A549 (cell line): ENCODE results near the gene MTMR12. TPM values are rescaled to one million over a fixed set of nuclear protein-coding genes. Genes with fewer than 3 reads are reported as not detected.
A peak's percentile ranks its signal among the peaks of the same experiment; 100 is the strongest.
"Not testable (repeated sequence)": the region's sequence is repeated elsewhere in the genome, so short reads cannot be mapped to it uniquely, and the experiment has no call there.

Experiments
- ATAC-seq, 2 experiments: fragments of 200-7000 bp in 1 of 2; fragments of >200 bp in 1 of 2; cut with Nextera tagmentation in 1 of 2; cut with Tn5 transposase in 1 of 2; 3 replicates each; pipeline versions ENCODE4 v1.8.0 to v1.9.1; 2018 to 2020; ENCODE audit warnings: mild to moderate bottlenecking in 1 of 2, moderate library complexity in 1 of 2
- CTCF ChIA-PET: fragments of 300-600 bp; sonication (Branson Sonifier 250); formaldehyde crosslinking; extraction: SDS; loops from one replicate; lab custom pipeline; 2021; ENCODE audit warnings: antibody characterized with exemption, inconsistent platforms; lab: Yijun Ruan, JAX
- POLR2A ChIA-PET: fragments of 350-600 bp; formaldehyde crosslinking; extraction: SDS; loops from one replicate; lab custom pipeline; 2021; ENCODE audit warnings: antibody characterized with exemption, inconsistent platforms; lab: Yijun Ruan, JAX
- DNase-seq, 2 experiments: peaks; one replicate each; pipeline versions ENCODE4 v3.0.0 to v3.0.0-alpha.2; 2011 to 2016; ENCODE audit warnings: low read depth in 1 of 2, low spot score in 1 of 2
- FAIRE-seq: peaks from 2 replicates; lab custom pipeline; 2011; peaks lifted over from hg19 to GRCh38; lab: Jason Lieb, UNC
- H3K27ac ChIP-seq, 2 experiments: fragments of >200 bp; sonication (Bioruptor Twin); formaldehyde crosslinking; 3 replicates each; pipeline ENCODE4 v1.5.1; 2016 to 2017
- H3K4me1 ChIP-seq: fragments of >200 bp; sonication (Bioruptor Twin); formaldehyde crosslinking; 3 replicates; pipeline ENCODE4 v1.6.1; 2016
- H3K4me2 ChIP-seq: fragments of >200 bp; sonication (Bioruptor Twin); formaldehyde crosslinking; 3 replicates; pipeline ENCODE4 v1.6.1; 2016
- H3K4me3 ChIP-seq: fragments of >200 bp; sonication (Bioruptor Twin); formaldehyde crosslinking; 3 replicates; pipeline ENCODE4 v1.5.1; 2016
- H3K9me3 ChIP-seq: fragments of >200 bp; sonication (Bioruptor Twin); formaldehyde crosslinking; 3 replicates; pipeline ENCODE4 v1.6.1; 2016
- BHLHE40 ChIP-seq: IDR thresholded peaks from 2 replicates; pipeline ENCODE4 v1.6.1; 2012; ENCODE audit warnings: low read depth, low read length, inconsistent platforms
- CBX2 ChIP-seq: fragments of 200-600 bp; sonication (generic); IDR thresholded peaks from 2 replicates; pipeline ENCODE4 v1.6.1; 2016; ENCODE audit warnings: low read depth, mild to moderate bottlenecking, borderline replicate concordance
- CHD2 ChIP-seq: fragments of 150-350 bp; IDR thresholded peaks from 2 replicates; pipeline ENCODE4 v1.6.1; 2014; ENCODE audit warnings: low read length; ENCODE audit not compliant: partially characterized antibody
- CHD4 ChIP-seq: fragments of 200-600 bp; sonication (generic); IDR thresholded peaks from 2 replicates; pipeline ENCODE4 v1.6.1; 2016; ENCODE audit warnings: antibody characterized with exemption, mild to moderate bottlenecking, borderline replicate concordance
- ESRRA ChIP-seq: fragments of 150-350 bp; IDR thresholded peaks from 2 replicates; pipeline ENCODE4 v1.6.1; 2014; ENCODE audit warnings: mild to moderate bottlenecking, low read length, borderline replicate concordance
- FOSL2 ChIP-seq, 2 experiments: fragments of 450-650 bp in 1 of 2; fragments of >200 bp in 1 of 2; sonication (Bioruptor Twin) in 1 of 2; formaldehyde crosslinking; IDR thresholded peaks; 2 replicates each; pipeline versions ENCODE4 v1.5.0 to v1.6.1; 2016 to 2020; ENCODE audit warnings: mild to moderate bottlenecking in 1 of 2, moderate library complexity in 1 of 2
- GATA3 ChIP-seq: IDR thresholded peaks from 2 replicates; pipeline ENCODE4 v1.6.1; 2012; ENCODE audit warnings: borderline replicate concordance
- HEYL ChIP-seq: fragments of 250-450 bp; sonication (Bioruptor Pico); IDR thresholded peaks from 2 replicates; pipeline ENCODE4 v1.8.0; 2021; ENCODE audit warnings: mild to moderate bottlenecking, moderate library complexity
- HOXB5 ChIP-seq: fragments of 250-450 bp; sonication (Bioruptor Pico); IDR thresholded peaks from 2 replicates; pipeline ENCODE4 v1.5.0; 2020; ENCODE audit warnings: mild to moderate bottlenecking, moderate library complexity
- JUN ChIP-seq, 2 experiments: fragments of >200 bp; sonication (Bioruptor Twin); formaldehyde crosslinking; IDR thresholded peaks; 2 replicates in 1 of 2; 3 replicates in 1 of 2; pipeline ENCODE4 v1.6.1; 2016 to 2017
- MAFK ChIP-seq: fragments of 450-650 bp; IDR thresholded peaks from 2 replicates; pipeline ENCODE4 v1.6.1; 2014; ENCODE audit not compliant: partially characterized antibody
- NFE2L2 ChIP-seq: fragments of 150-350 bp; conservative IDR thresholded peaks from 2 replicates; pipeline ENCODE4 v1.6.1; 2014; ENCODE audit warnings: low read length
- PHF8 ChIP-seq: fragments of 200-600 bp; sonication (generic); IDR thresholded peaks from 2 replicates; pipeline ENCODE4 v1.6.1; 2016; ENCODE audit warnings: low read depth, mild to moderate bottlenecking, antibody characterized with exemption, moderate library complexity, borderline replicate concordance
- POLR2AphosphoS2 ChIP-seq: conservative IDR thresholded peaks from 2 replicates; pipeline ENCODE4 v1.6.1; 2012; ENCODE audit warnings: low read length, improper control_type of control experiment, inconsistent platforms
- RARB ChIP-seq: fragments of 250-450 bp; sonication (Bioruptor Pico); IDR thresholded peaks from 2 replicates; pipeline ENCODE4 v1.8.0; 2021; ENCODE audit warnings: mild to moderate bottlenecking, moderate library complexity
- RFX5 ChIP-seq: fragments of 450-650 bp; IDR thresholded peaks from 2 replicates; pipeline ENCODE4 v1.7.1; 2014; ENCODE audit warnings: antibody characterized with exemption, mild to moderate bottlenecking, moderate library complexity
- RNF2 ChIP-seq: fragments of 200-600 bp; sonication (generic); IDR thresholded peaks from 2 replicates; pipeline ENCODE4 v1.6.1; 2016; ENCODE audit warnings: low read depth, mild to moderate bottlenecking, antibody characterized with exemption, moderate library complexity, borderline replicate concordance
- SREBF2 ChIP-seq: fragments of 450-650 bp; IDR thresholded peaks from 2 replicates; pipeline ENCODE4 v1.6.1; 2014; ENCODE audit warnings: mild to moderate bottlenecking, moderate library complexity
- ZC3H11A ChIP-seq: fragments of 450-650 bp; IDR thresholded peaks from 2 replicates; pipeline ENCODE4 v1.6.1; 2014; ENCODE audit warnings: antibody characterized with exemption, mild to moderate bottlenecking
- ZSCAN20 ChIP-seq: fragments of 250-450 bp; sonication (Bioruptor Pico); IDR thresholded peaks from 2 replicates; pipeline ENCODE4 v1.8.0; 2022; ENCODE audit warnings: mild to moderate bottlenecking, moderate library complexity
- WGBS: methylation state at CpG from one replicate; pipeline ENCODE4 v1.1.6; 2017; ENCODE audit errors: missing lambda C conversion rate; 5-methylcytosine and 5-hydroxymethylcytosine counted together
- polyA plus RNA-seq, 4 experiments: library from polyadenylated mRNA; depleted of rRNA in 3 of 4; stranded (reverse); fragments of >200 nt; fragmentation: RNase III in 1 of 4; extraction: RNeasy Plus Mini Kit Qiagen cat#74134 plus additional on column Dnase treatment in 1 of 4; gene quantifications; 2 replicates in 3 of 4; 3 replicates in 1 of 4; pipeline ENCODE4 v1.2.3, GENCODE V29; 2011 to 2017
- TF ChIP-seq, protein P1 (sequence below): IDR thresholded peaks from 2 replicates; pipeline ENCODE4 v1.6.1; 2012
- TF ChIP-seq, protein P2 (sequence below): fragments of 250-450 bp; sonication (Bioruptor Pico); IDR thresholded peaks from 2 replicates; pipeline ENCODE4 v1.5.0; 2021; ENCODE audit warnings: mild to moderate bottlenecking, moderate library complexity, borderline replicate concordance
- TF ChIP-seq, protein P3 (sequence below): fragments of 250-450 bp; sonication (Bioruptor Pico); IDR thresholded peaks from 2 replicates; pipeline ENCODE4 v1.5.0; 2020; ENCODE audit warnings: low read depth, mild to moderate bottlenecking, moderate library complexity

Gene MTMR12
- polyA plus RNA-seq, 2 of the 4 experiments (the other 2 are of a cell fraction), result 14.3 to 29.8 TPM

DNA sequence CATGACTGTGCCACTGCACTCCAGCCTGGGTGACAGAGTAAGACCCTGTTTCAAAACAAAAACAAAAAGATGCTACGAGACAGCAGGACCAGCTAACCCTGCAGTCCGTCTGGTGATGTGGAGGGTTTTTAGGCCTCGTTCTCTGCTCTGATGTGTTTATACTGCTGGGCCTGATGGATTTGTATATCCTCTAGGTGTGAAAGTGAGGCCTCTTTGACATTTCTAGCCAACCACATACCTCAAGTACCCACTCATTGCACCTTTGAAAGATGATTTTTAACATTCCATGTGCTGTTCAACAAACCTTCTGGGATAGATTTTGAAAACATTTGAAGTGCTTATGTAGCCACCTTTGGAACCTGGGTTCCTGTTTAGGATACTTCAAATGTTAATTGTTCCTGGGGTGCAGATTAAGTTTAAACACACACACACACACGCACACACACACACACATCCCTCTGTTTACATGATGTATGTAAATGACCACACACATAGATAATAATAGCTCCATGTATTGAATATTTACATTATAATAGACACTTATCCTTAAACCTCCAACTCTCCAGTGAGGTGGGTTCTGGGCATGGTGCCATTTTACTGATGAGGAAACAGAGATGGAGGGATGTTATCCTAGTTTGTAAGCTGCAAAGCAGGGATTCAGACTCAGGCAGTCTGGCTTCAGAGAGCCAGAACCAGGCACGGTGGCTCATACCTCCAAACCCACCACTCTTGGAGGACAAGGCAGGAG, 89.8 kb downstream of the MTMR12 start:
- DNase-seq (no peak), ATAC-seq (no peak), FAIRE-seq (no peak)
- POLR2A ChIA-PET, result interaction anchor here (2.0 kb wide), 1 partner anchor 48 kb away, joined by 7 read pairs; the partner anchor contains the start of gene GOLPH3
- H3K4me1 ChIP-seq, result peaks cover 39% of the 10 kb centered on the region
- TF ChIP-seq HOXB5 (CRISPR knock-in tag), result no peak
- no peak for TF ChIP-seq ZSCAN20 (CRISPR knock-in tag)
- TF ChIP-seq, protein P1, sequence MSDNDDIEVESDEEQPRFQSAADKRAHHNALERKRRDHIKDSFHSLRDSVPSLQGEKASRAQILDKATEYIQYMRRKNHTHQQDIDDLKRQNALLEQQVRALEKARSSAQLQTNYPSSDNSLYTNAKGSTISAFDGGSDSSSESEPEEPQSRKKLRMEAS, result no peak
- TF ChIP-seq RFX5, result no peak
- no peak for TF ChIP-seq CHD4
- TF ChIP-seq, protein P2, sequence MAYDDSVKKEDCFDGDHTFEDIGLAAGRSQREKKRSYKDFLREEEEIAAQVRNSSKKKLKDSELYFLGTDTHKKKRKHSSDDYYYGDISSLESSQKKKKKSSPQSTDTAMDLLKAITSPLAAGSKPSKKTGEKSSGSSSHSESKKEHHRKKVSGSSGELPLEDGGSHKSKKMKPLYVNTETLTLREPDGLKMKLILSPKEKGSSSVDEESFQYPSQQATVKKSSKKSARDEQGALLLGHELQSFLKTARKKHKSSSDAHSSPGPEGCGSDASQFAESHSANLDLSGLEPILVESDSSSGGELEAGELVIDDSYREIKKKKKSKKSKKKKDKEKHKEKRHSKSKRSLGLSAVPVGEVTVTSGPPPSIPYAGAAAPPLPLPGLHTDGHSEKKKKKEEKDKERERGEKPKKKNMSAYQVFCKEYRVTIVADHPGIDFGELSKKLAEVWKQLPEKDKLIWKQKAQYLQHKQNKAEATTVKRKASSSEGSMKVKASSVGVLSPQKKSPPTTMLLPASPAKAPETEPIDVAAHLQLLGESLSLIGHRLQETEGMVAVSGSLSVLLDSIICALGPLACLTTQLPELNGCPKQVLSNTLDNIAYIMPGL (CRISPR knock-in tag), result no peak
- no peak for TF ChIP-seq BHLHE40
- TF ChIP-seq, all 56 proteins: peak for 0
- H3K4me3 ChIP-seq, result no peak overlapping the region
- CTCF ChIA-PET, result interaction anchor here (1.8 to 6.1 kb wide), 2 partner anchors 10 to 106 kb away, joined by 9 to 37 read pairs; no protein-coding TSS in a partner anchor
- 0 out of 3 replicates have a peak overlapping the region, but pooled peaks have one; percentile 3 for H3K4me2 ChIP-seq
- WGBS, result 92% methylated on average over 5 of the region's 5 CpGs
- peak overlapping the region; percentile 84 to 87; a peak in 5 of 6 replicates for H3K27ac ChIP-seq
- H3K9me3 ChIP-seq, result no peaks in the 10 kb centered on the region

GRCh38 chr5:32217886-32218396, 94.8 kb downstream of the MTMR12 start:
- H3K27ac ChIP-seq, result peak overlapping the region in 1 of 2 experiments; percentile 20; a peak in 2 of 6 replicates
- H3K4me2 ChIP-seq, result no peak overlapping the region
- DNase-seq (no peak), FAIRE-seq (no peak), ATAC-seq (peak in 1 of 2 experiments; percentile 36; a peak in 3 of 6 replicates)
- 83% methylated on average over 12 of the region's 12 CpGs for WGBS
- CTCF ChIA-PET, result interaction anchor here (1.2 kb wide), 1 partner anchor 14 kb away, joined by 5 read pairs; no protein-coding TSS in a partner anchor
- no peak overlapping the region for H3K4me3 ChIP-seq
- no peak for TF ChIP-seq CHD2
- no peak for TF ChIP-seq HEYL
- no peak for TF ChIP-seq JUN (IDR thresholded peaks at IDR 0.05)
- TF ChIP-seq MAFK, result no peak
- no peak for TF ChIP-seq CHD4
- TF ChIP-seq, all 56 proteins: peak for 0
- H3K4me1 ChIP-seq, result peaks cover 5% of the 10 kb centered on the region; the same call in 2 of the 3 replicates
- H3K9me3 ChIP-seq, result no peaks in the 10 kb centered on the region
- POLR2A ChIA-PET, result no interaction called here

- H3K27ac ChIP-seq, H3K4me2 ChIP-seq, H3K9me3 ChIP-seq, H3K4me1 ChIP-seq, DNase-seq, H3K4me3 ChIP-seq, FAIRE-seq, ATAC-seq, POLR2A ChIA-PET: not testable (repeated sequence)
- WGBS, result 55% methylated on average over 1 of the region's 1 CpG
- CTCF ChIA-PET, result interaction anchor here (0.7 to 1.4 kb wide), 2 partner anchors 17 to 115 kb away, joined by 3 read pairs; no protein-coding TSS in a partner anchor
Observed at GRCh38 chr5:32214344-32214743, 98.4 kb downstream of the MTMR12 start.

GRCh38 chr5:32210151-32210550, 102.6 kb downstream of the MTMR12 start:
- Histone ChIP-seq H3K4me3 (no peak overlapping the region), H3K9me3 (no peaks in the 10 kb centered on the region), H3K27ac (no peak overlapping the region), H3K4me1 (peaks cover 14% of the 10 kb centered on the region; the same call in 2 of the 3 replicates), H3K4me2 (no peak overlapping the region)
- ATAC-seq (no peak), FAIRE-seq (no peak), DNase-seq (no peak)
- ChIA-PET CTCF (interaction anchor here (1.0 kb wide), 1 partner anchor 120 kb away, joined by 3 read pairs; no protein-coding TSS in a partner anchor), POLR2A (no interaction called here)
- 84% methylated on average over 3 of the region's 3 CpGs for WGBS
- no peak for TF ChIP-seq GATA3
- TF ChIP-seq RNF2, result no peak
- no peak for TF ChIP-seq CHD4
- no peak for TF ChIP-seq CHD2
- TF ChIP-seq ESRRA, result no peak
- TF ChIP-seq NFE2L2, result no peak
- no peak for TF ChIP-seq CBX2
- TF ChIP-seq, protein P3, sequence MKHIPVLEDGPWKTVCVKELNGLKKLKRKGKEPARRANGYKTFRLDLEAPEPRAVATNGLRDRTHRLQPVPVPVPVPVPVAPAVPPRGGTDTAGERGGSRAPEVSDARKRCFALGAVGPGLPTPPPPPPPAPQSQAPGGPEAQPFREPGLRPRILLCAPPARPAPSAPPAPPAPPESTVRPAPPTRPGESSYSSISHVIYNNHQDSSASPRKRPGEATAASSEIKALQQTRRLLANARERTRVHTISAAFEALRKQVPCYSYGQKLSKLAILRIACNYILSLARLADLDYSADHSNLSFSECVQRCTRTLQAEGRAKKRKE (CRISPR knock-in tag), result no peak
- no peak for TF ChIP-seq ZC3H11A
- TF ChIP-seq POLR2AphosphoS2, result no peak
- no peak for TF ChIP-seq SREBF2
- no peak for TF ChIP-seq RARB
- TF ChIP-seq PHF8, result no peak
- TF ChIP-seq, protein P2 (CRISPR knock-in tag), result no peak
- TF ChIP-seq FOSL2 (IDR thresholded peaks at IDR 0.05), result no peak
- no peak for TF ChIP-seq FOSL2 (CRISPR knock-in tag; IDR thresholded peaks at IDR 0.05)
